ENCODE data around the gene NR3C2.

Gene NR3C2

DNA sequence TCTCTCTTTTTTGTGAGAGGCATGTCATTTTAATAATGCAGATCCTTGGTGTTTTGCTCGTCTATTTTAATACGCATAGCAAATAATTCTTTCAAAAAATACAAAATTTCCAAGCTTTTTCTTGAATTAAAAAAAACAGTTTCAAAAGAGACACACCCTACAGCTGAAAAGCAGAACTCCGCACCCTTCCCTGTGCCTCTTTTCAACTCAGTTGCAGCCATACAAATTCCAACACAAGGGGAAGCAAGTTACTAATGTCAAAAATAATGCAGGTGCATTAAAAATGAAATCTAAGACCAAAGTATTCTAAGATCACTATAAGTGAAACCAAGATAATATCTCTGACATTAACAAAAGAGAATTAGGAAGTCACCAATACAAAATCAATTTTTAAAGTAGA lies 66.6 kb downstream of the NR3C2 start:
- Histone ChIP-seq H3K4me3 (no peak overlapping the region), H3K27me3 (no peaks in the 10 kb centered on the region)
- TF ChIP-seq Cebpa-rat (IDR thresholded peaks at IDR 0.05), result no peak

DNA sequence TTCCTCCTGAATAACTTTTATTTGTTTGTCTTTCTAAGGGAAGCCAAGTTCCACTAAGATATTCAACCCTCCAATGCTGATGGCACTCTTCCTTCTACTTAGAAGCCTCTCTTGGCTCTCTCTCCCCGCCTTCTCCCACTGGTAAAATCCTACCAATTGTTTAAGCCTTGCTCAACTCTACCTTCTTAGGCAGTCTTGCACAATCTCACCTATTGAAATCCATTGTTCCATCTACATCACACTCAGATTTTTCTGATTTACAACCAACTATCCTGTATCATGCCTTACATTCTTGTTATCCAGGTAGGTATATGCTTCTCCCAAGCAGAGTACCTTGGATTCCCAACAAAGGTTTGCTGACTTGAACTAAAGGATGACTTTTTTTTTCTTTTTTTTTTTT lies 69.1 kb downstream of the NR3C2 start:
- no peaks in the 10 kb centered on the region for H3K27me3 ChIP-seq
- H3K9ac ChIP-seq, result no peak overlapping the region
- no peaks in the 10 kb centered on the region for H3K36me3 ChIP-seq
- no peak for TF ChIP-seq Cebpa-rat (IDR thresholded peaks at IDR 0.05)
- H3K27ac ChIP-seq, result no peak overlapping the region
- H3K4me1 ChIP-seq, result peaks cover 50% of the 10 kb centered on the region
- H3K4me3 ChIP-seq, result no peak overlapping the region
- no peak overlapping the region for H3K4me2 ChIP-seq
- peaks cover 6% of the 10 kb centered on the region for H3K9me3 ChIP-seq
- no peaks in the 10 kb centered on the region for H4K20me1 ChIP-seq

More for the DNA sequence above, 66.6 kb downstream of the NR3C2 start:
- no peak overlapping the region for H3K9ac ChIP-seq
- peaks cover 41% of the 10 kb centered on the region for H3K4me1 ChIP-seq
- peaks cover 11% of the 10 kb centered on the region for H3K9me3 ChIP-seq
- peak overlapping the region; percentile 68; the same call in 1 of the 2 replicates for H3K27ac ChIP-seq
- peak overlapping the region; percentile 71 for H3K4me2 ChIP-seq
- no peaks in the 10 kb centered on the region for H3K36me3 ChIP-seq
- H4K20me1 ChIP-seq, result no peaks in the 10 kb centered on the region

DNA sequence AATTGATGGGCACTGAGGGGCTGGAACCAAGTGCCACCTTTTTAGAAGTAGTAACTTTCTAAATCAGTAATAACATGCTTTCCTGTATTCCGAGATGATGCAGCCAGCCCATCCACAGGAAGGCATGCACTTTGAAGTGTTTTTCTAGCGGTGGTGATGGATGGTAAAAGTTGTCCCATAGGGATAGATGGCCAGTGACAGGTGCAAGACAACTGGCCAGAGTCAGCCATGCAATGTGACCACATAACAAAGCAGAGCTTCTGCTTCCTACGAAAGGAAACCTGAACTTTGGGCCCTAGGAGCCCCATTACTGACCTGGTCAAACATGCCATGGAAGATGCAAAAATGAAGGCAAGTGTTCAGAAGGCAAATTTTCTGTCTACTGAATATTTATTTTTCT lies 72.3 kb downstream of the NR3C2 start:
- no peak overlapping the region for H3K9ac ChIP-seq
- no peaks in the 10 kb centered on the region for H4K20me1 ChIP-seq
- H3K4me2 ChIP-seq, result peak overlapping the region; percentile 65
- no peak overlapping the region for H3K4me3 ChIP-seq
- H3K4me1 ChIP-seq, result peaks cover 21% of the 10 kb centered on the region
- no peak overlapping the region for H3K27ac ChIP-seq
- no peaks in the 10 kb centered on the region for H3K9me3 ChIP-seq
- H3K27me3 ChIP-seq, result no peaks in the 10 kb centered on the region
- no peaks in the 10 kb centered on the region for H3K36me3 ChIP-seq
- TF ChIP-seq Cebpa-rat (IDR thresholded peaks at IDR 0.05), result no peak

DNA sequence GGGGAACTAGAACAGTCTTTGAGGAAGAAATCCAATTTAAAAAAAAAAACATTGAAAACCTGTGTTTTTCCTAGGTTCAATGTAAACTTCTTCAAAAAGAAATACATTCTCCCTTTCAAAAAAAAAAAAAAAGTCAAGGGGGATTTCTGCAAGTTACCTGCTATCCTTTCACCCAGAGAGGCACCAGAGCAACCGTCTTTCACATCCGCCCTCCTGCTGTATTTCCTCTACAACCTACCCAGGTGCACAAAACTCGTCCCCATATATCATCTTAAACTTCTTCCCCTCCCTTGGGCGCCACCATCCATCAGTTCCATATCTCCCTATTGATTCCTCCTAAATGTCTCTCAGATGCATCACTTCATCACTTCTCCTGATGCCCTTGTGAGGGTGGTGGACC lies 74.5 kb downstream of the NR3C2 start:
- Histone ChIP-seq H3K9ac (no peak overlapping the region), H3K27me3 (no peaks in the 10 kb centered on the region), H3K27ac (no peak overlapping the region), H3K4me1 (peaks cover 16% of the 10 kb centered on the region), H4K20me1 (no peaks in the 10 kb centered on the region), H3K9me3 (no peaks in the 10 kb centered on the region), H3K4me2 (no peak overlapping the region), H3K4me3 (no peak overlapping the region), H3K36me3 (no peaks in the 10 kb centered on the region)
- TF ChIP-seq Cebpa-rat (IDR thresholded peaks at IDR 0.05), result no peak

DNA sequence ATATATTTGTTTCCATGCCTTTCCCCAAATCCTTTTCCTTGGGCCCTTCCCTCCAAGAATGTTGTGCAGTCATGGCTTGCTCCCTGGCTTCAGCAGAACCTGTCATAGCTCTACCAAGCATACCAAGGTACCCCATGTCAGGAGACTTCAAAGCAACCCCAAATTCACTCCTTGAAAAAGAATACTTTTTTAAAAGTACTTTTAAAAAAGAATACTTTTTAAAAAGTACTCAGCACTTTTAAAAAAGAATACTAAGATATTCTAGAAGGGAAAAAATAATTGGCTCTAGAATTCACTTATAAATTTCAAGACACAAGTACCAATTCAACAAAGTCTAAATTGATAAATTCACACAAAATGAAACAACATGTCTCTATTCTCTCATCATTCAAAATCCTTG lies 76.0 kb downstream of the NR3C2 start:
- Histone ChIP-seq H3K9ac (no peak overlapping the region), H3K4me3 (no peak overlapping the region), H3K4me1 (peaks cover 16% of the 10 kb centered on the region), H3K27me3 (no peaks in the 10 kb centered on the region), H3K36me3 (no peaks in the 10 kb centered on the region), H3K9me3 (no peaks in the 10 kb centered on the region), H3K27ac (no peak overlapping the region), H3K4me2 (no peak overlapping the region), H4K20me1 (no peaks in the 10 kb centered on the region)
- TF ChIP-seq Cebpa-rat (IDR thresholded peaks at IDR 0.05), result no peak

DNA sequence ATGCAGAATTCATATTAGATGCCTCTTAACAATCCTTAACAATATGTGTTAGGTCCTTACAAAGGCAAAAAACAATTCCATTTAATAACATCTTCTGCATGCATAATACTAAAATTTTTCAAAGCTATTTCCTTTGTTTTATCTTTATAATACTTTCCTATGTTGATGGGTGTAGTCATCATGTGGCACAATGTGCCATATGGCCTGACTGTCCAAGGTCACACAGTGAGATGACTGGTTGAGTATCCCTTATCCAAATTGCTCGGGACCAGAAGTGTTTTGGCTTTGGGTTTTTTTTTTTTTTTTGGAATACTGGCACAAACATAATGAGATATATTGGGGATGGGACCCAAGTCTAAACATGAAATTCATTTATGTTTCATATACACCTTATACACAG lies 77.7 kb downstream of the NR3C2 start:
- Histone ChIP-seq H3K4me3 (no peak overlapping the region), H3K4me1 (peaks cover 10% of the 10 kb centered on the region), H3K4me2 (no peak overlapping the region), H3K9me3 (no peaks in the 10 kb centered on the region), H3K9ac (no peak overlapping the region), H3K27ac (no peak overlapping the region), H3K27me3 (no peaks in the 10 kb centered on the region), H4K20me1 (no peaks in the 10 kb centered on the region), H3K36me3 (no peaks in the 10 kb centered on the region)
- TF ChIP-seq Cebpa-rat (IDR thresholded peaks at IDR 0.05), result no peak

DNA sequence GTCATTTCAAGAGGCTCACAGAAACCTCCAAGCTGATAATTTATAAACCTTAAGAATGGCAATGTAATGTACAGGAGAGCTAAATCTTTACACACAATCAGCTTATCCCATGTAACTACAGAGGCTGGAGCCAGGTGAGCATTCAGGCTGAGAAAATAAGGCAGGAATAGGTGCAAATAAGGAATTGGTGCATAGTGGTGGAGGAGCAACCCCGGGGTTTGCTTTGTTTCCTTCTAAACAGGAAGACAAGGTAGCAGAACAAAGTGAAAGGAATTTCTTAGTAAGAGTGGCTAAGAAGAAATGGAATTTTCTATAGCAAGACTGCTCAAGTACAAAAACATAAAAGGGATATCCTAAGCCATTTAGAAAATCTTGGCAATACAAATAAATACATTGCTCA lies 82.4 kb downstream of the NR3C2 start:
- Histone ChIP-seq H3K9me3 (no peaks in the 10 kb centered on the region), H4K20me1 (no peaks in the 10 kb centered on the region), H3K27ac (no peak overlapping the region), H3K27me3 (no peaks in the 10 kb centered on the region), H3K36me3 (no peaks in the 10 kb centered on the region), H3K4me2 (no peak overlapping the region), H3K4me1 (no peaks in the 10 kb centered on the region), H3K9ac (no peak overlapping the region), H3K4me3 (no peak overlapping the region)
- TF ChIP-seq Cebpa-rat (IDR thresholded peaks at IDR 0.05), result no peak

DNA sequence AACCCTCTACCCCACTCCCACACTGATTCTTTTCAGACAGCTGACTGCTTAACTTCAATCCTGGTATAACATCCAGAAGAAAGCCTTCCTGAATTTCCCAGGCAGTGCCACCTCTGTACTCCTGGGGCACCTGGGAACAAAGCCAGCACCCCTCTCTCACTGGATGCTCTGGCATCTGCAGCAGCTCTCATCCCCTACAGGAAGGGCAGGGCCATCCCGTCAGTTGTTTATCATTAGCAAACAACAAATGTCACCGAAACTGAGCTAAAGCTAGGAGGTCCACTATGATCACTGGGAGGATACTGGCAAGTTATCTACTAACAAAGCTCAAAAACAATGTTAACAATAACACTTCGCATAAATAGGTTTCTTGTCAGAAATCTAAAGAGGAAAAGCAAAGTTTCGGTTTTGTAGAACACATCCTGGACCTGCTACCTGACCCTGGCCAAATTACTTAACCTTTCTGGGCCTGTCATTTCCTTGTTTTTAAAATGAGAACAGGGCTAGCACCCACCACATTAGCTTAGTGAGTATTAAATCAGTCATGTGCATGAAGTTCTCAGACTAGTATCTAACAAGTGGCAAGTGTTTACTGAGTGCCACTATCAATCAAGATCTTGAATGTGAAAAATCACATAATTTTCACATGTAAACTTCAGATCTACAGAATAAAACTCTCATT lies 86.6 kb downstream of the NR3C2 start:
- H3K36me3 ChIP-seq, result no peaks in the 10 kb centered on the region
- H3K27me3 ChIP-seq, result no peaks in the 10 kb centered on the region
- no peak overlapping the region for H3K9ac ChIP-seq
- H3K4me3 ChIP-seq, result no peak overlapping the region
- no peaks in the 10 kb centered on the region for H4K20me1 ChIP-seq
- TF ChIP-seq Cebpa-rat (IDR thresholded peaks at IDR 0.05), result no peak
- no peaks in the 10 kb centered on the region for H3K9me3 ChIP-seq
- no peaks in the 10 kb centered on the region for H3K4me1 ChIP-seq
- H3K27ac ChIP-seq, result no peak overlapping the region
- H3K4me2 ChIP-seq, result no peak overlapping the region

DNA sequence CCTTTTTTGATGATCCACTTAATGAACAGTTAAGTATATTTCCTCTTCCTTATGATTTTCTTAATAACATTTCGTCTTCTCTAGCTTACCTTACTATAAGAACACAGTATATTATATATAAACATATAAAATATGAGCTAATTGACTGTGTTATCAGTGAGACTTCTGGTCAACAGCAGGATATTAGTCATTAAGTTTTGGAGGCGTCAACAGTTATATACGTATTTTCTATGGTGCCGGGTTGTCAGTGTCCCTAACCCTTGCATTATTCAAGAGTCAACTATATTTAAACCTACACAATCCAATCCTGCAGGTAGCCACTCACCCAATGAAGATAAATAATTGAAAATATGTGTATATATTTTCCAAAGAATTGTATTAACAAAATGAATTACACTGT lies 88.0 kb downstream of the NR3C2 start:
- no peak for TF ChIP-seq Cebpa-rat (IDR thresholded peaks at IDR 0.05)
- no peaks in the 10 kb centered on the region for H3K9me3 ChIP-seq
- no peaks in the 10 kb centered on the region for H3K27me3 ChIP-seq
- H3K4me2 ChIP-seq, result no peak overlapping the region
- no peak overlapping the region for H3K27ac ChIP-seq
- H3K9ac ChIP-seq, result no peak overlapping the region
- no peaks in the 10 kb centered on the region for H3K4me1 ChIP-seq
- H3K4me3 ChIP-seq, result no peak overlapping the region
- no peaks in the 10 kb centered on the region for H4K20me1 ChIP-seq
- no peaks in the 10 kb centered on the region for H3K36me3 ChIP-seq

DNA sequence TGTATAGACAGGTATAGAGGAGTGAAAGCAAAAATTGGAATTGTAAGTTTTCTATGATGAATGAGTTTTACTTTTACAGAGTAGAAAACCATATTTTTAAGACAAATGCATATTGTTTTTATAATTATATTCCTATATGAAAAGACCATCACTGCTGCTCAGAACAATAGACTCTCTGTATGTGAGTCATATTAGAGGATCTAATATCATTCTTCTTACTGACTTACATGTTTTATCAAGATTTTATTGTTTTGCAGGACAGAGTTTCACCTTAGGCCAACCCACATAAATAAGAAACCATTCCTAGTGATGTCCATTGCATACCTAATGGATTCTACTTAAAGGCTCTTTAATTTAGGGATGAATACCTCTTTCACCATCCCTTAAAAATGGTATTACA lies 88.6 kb downstream of the NR3C2 start:
- TF ChIP-seq Cebpa-rat (IDR thresholded peaks at IDR 0.05), result no peak
- Histone ChIP-seq H3K27me3 (no peaks in the 10 kb centered on the region), H3K27ac (no peak overlapping the region), H3K4me2 (no peak overlapping the region), H3K4me3 (no peak overlapping the region), H4K20me1 (no peaks in the 10 kb centered on the region), H3K9me3 (no peaks in the 10 kb centered on the region), H3K4me1 (no peaks in the 10 kb centered on the region), H3K36me3 (no peaks in the 10 kb centered on the region), H3K9ac (no peak overlapping the region)

DNA sequence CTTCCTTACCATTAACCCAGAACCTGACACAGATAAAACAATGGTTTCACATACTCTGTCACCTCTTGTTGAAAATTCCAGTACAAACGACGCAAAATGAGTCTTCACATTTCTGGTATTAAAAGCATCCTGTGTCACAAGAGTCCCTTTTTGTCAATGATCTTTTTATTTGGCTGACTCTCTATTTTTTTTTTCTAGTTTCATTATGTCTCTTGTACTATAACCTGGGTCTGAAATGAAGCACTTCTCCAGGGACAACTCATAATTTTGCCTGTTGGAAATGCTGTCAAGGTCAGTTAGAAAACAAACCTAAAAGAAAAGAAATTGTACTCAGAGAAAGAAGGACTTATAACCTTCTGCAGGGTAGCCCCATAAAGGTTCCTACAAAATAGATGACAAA lies 93.1 kb downstream of the NR3C2 start:
- Histone ChIP-seq H3K9ac (no peak overlapping the region), H3K27me3 (no peaks in the 10 kb centered on the region), H4K20me1 (no peaks in the 10 kb centered on the region), H3K4me3 (no peak overlapping the region), H3K4me1 (no peaks in the 10 kb centered on the region), H3K36me3 (no peaks in the 10 kb centered on the region), H3K4me2 (no peak overlapping the region), H3K9me3 (no peaks in the 10 kb centered on the region), H3K27ac (no peak overlapping the region)
- no peak for TF ChIP-seq Cebpa-rat (IDR thresholded peaks at IDR 0.05)
